Hepatocyte (in vitro differentiated cells): ENCODE data around the gene HLA-DMB. TPM values are rescaled to one million over a fixed set of nuclear protein-coding genes. Genes with fewer than 3 reads are reported as not detected.

ENCODE experiments used
- DNase-seq: peaks from one replicate; pipeline ENCODE4 v3.0.0-alpha.2; 2016; ENCODE audit warnings: low spot score
- H2AFZ ChIP-seq: fragments of 200-600 bp; sonication (generic); 2 replicates; pipeline ENCODE4 v1.6.0; 2016; ENCODE audit warnings: antibody characterized with exemption, mild to moderate bottlenecking
- H3K27ac ChIP-seq: fragments of 200-600 bp; sonication (generic); 2 replicates; pipeline ENCODE4 v1.5.1; 2016; ENCODE audit warnings: mild to moderate bottlenecking
- H3K27me3 ChIP-seq: fragments of 200-600 bp; sonication (generic); 2 replicates; pipeline ENCODE4 v1.6.1; 2016
- H3K36me3 ChIP-seq: fragments of 200-600 bp; sonication (generic); replicated peaks from 2 replicates; pipeline ENCODE4 v1.5.1; 2016; ENCODE audit warnings: low read depth; ENCODE audit not compliant: insufficient read depth
- H3K4me1 ChIP-seq: fragments of 200-600 bp; sonication (generic); 2 replicates; pipeline ENCODE4 v1.5.1; 2016; ENCODE audit warnings: mild to moderate bottlenecking, moderate library complexity; ENCODE audit not compliant: insufficient read depth
- H3K4me2 ChIP-seq: fragments of 200-600 bp; sonication (generic); 2 replicates; pipeline ENCODE4 v1.6.0; 2016
- H3K4me3 ChIP-seq: fragments of 200-600 bp; sonication (generic); 2 replicates; pipeline ENCODE4 v1.5.1; 2016; ENCODE audit warnings: mild to moderate bottlenecking
- H3K79me2 ChIP-seq: fragments of 200-600 bp; sonication (generic); 2 replicates; pipeline ENCODE4 v1.6.0; 2017; ENCODE audit warnings: mild to moderate bottlenecking
- H3K9me2 ChIP-seq: fragments of 200-600 bp; sonication (generic); replicated peaks from 2 replicates; pipeline ENCODE4 v1.6.0; 2017; ENCODE audit warnings: mild to moderate bottlenecking; ENCODE audit not compliant: insufficient read depth
- H3K9me3 ChIP-seq: fragments of 200-600 bp; sonication (generic); 2 replicates; pipeline ENCODE4 v1.5.1; 2016; ENCODE audit warnings: low read depth, mild to moderate bottlenecking
- H4K20me1 ChIP-seq: fragments of 200-600 bp; sonication (generic); 2 replicates; pipeline ENCODE4 v1.6.0; 2016; ENCODE audit warnings: mild to moderate bottlenecking; ENCODE audit not compliant: insufficient read depth, poor library complexity, severe bottlenecking
- CTCF ChIP-seq: fragments of 200-600 bp; sonication (generic); IDR thresholded peaks from 2 replicates; pipeline ENCODE4 v1.5.1; 2016; ENCODE audit warnings: antibody characterized with exemption, mild to moderate bottlenecking; ENCODE audit not compliant: poor library complexity
- EZH2 ChIP-seq: fragments of 200-600 bp; sonication (generic); IDR thresholded peaks from 2 replicates; pipeline ENCODE4 v1.6.1; 2016; ENCODE audit warnings: antibody characterized with exemption, mild to moderate bottlenecking, borderline replicate concordance
- EZH2phosphoT487 ChIP-seq: fragments of 200-600 bp; sonication (generic); IDR thresholded peaks from one replicate; pipeline ENCODE4 v1.6.1; 2018; ENCODE audit warnings: antibody characterized with exemption, mild to moderate bottlenecking, low read depth, moderate library complexity; ENCODE audit not compliant: unreplicated experiment, severe bottlenecking
- WGBS: methylation state at CpG from one replicate; pipeline ENCODE4 v1.1.6; 2016; ENCODE audit warnings: low lambda C conversion rate; ENCODE audit errors: missing lambda C conversion rate; 5-methylcytosine and 5-hydroxymethylcytosine counted together
- polyA plus RNA-seq: library from polyadenylated mRNA; unstranded; fragments of >200 nt; fragmentation: Nextera tagmentation; extraction: Ambion mirVana; gene quantifications from 2 replicates; pipeline ENCODE4 v1.2.1, GENCODE V29; 2016
- total RNA-seq: library from RNA; depleted of rRNA; stranded (reverse); fragments of >200 nt; gene quantifications from 2 replicates; pipeline ENCODE4 v1.2.3, GENCODE V29; 2014

The HLA-DMB gene
- total and polyA plus RNA-seq, 2 experiments from 2014 or later, result 1.00 to 1.7 TPM

GRCh38 chr6:32954986-32955802, 14.4 kb upstream of the HLA-DMB start:
- H3K27me3 ChIP-seq, result no peaks in the 10 kb centered on the region
- H3K36me3 ChIP-seq, result no peaks in the 10 kb centered on the region
- no peak overlapping the region for H3K27ac ChIP-seq
- H3K4me3 ChIP-seq, result no peak overlapping the region
- H3K4me1 ChIP-seq, result no peaks in the 10 kb centered on the region
- peak; percentile 39 for DNase-seq
- no peak overlapping the region for H3K4me2 ChIP-seq
- no peak overlapping the region for H2AFZ ChIP-seq
- H3K9me3 ChIP-seq, result no peaks in the 10 kb centered on the region
- no peaks in the 10 kb centered on the region for H3K79me2 ChIP-seq
- H4K20me1 ChIP-seq, result no peaks in the 10 kb centered on the region
- 33% methylated on average over 3 of the region's 3 CpGs for WGBS
- no peaks in the 10 kb centered on the region for H3K9me2 ChIP-seq
- no peak for TF ChIP-seq EZH2phosphoT487
- no peak for TF ChIP-seq EZH2
- TF ChIP-seq CTCF, result peak; percentile 35

- Histone ChIP-seq H3K27me3 (no peaks in the 10 kb centered on the region), H4K20me1 (no peaks in the 10 kb centered on the region), H3K36me3 (no peaks in the 10 kb centered on the region), H2AFZ (no peak overlapping the region), H3K4me3 (no peak overlapping the region), H3K4me2 (no peak overlapping the region), H3K79me2 (no peaks in the 10 kb centered on the region), H3K27ac (no peak overlapping the region), H3K9me2 (no peaks in the 10 kb centered on the region), H3K4me1 (no peaks in the 10 kb centered on the region), H3K9me3 (no peaks in the 10 kb centered on the region)
- TF ChIP-seq CTCF, result no peak
- no peak for TF ChIP-seq EZH2
- no peak for TF ChIP-seq EZH2phosphoT487
- DNase-seq, result no peak
- 73% methylated on average over 4 of the region's 4 CpGs for WGBS
Observed at GRCh38 chr6:32954267-32954666, 13.4 kb upstream of the HLA-DMB start.

GRCh38 chr6:32953775-32954174, 12.9 kb upstream of the HLA-DMB start:
- no peaks in the 10 kb centered on the region for H3K27me3 ChIP-seq
- H3K4me2 ChIP-seq, result no peak overlapping the region
- no peak overlapping the region for H3K27ac ChIP-seq
- no peak for DNase-seq
- no peaks in the 10 kb centered on the region for H3K9me2 ChIP-seq
- no peak overlapping the region for H2AFZ ChIP-seq
- no peaks in the 10 kb centered on the region for H3K4me1 ChIP-seq
- WGBS, result 87% methylated on average over 4 of the region's 4 CpGs
- no peak for TF ChIP-seq CTCF
- no peak for TF ChIP-seq EZH2phosphoT487
- no peak for TF ChIP-seq EZH2
- H3K4me3 ChIP-seq, result no peak overlapping the region
- H3K9me3 ChIP-seq, result no peaks in the 10 kb centered on the region
- H4K20me1 ChIP-seq, result no peaks in the 10 kb centered on the region
- H3K36me3 ChIP-seq, result no peaks in the 10 kb centered on the region
- no peaks in the 10 kb centered on the region for H3K79me2 ChIP-seq
